Mucosa of rectum (tissue), 2 donors: Measurements from ENCODE around the gene ZNF236.

Experiments
- H3K27ac ChIP-seq, 2 donors: one replicate each; pipeline ENCODE4 v1.7.0; 2013; ENCODE audit warnings: inconsistent platforms in 2 of 2, low read depth in 2 of 2, low read length in 2 of 2
- H3K27me3 ChIP-seq, 2 donors: one replicate each; pipeline ENCODE4 v1.7.0; 2013; ENCODE audit warnings: low read length in 2 of 2; ENCODE audit not compliant: control insufficient read depth in 2 of 2, insufficient read depth in 2 of 2
- H3K36me3 ChIP-seq, 2 donors: one replicate each; pipeline ENCODE4 v1.7.0; 2013; ENCODE audit warnings: low read length in 2 of 2; ENCODE audit not compliant: control insufficient read depth in 2 of 2, insufficient read depth in 2 of 2
- H3K4me1 ChIP-seq, 2 donors: one replicate each; pipeline ENCODE4 v1.7.0; 2013; ENCODE audit warnings: low read length in 2 of 2, mild to moderate bottlenecking in 1 of 2; ENCODE audit not compliant: control insufficient read depth in 2 of 2, insufficient read depth in 2 of 2
- H3K4me3 ChIP-seq, 2 donors: one replicate each; pipeline ENCODE4 v1.7.0; 2013; ENCODE audit warnings: low read length in 2 of 2
- H3K9ac ChIP-seq, 2 donors: one replicate each; pipeline ENCODE4 v1.7.0; 2013; ENCODE audit warnings: low read length in 2 of 2, low read depth in 1 of 2, mild to moderate bottlenecking in 1 of 2
- H3K9me3 ChIP-seq, 2 donors: one replicate each; pipeline ENCODE4 v1.7.0; 2013; ENCODE audit warnings: low read length in 2 of 2; ENCODE audit not compliant: control insufficient read depth in 2 of 2
- donor health status: healthy.
- donor health status: Normal muscosa, but diverticular disease.

The ZNF236 gene

GRCh38 chr18:76977684-76978232 is 155.4 kb downstream of the ZNF236 start:
- Histone ChIP-seq H3K4me3 (peak overlapping the region in 1 of 2 donors; percentile 65), H3K27me3 (no peaks in the 10 kb centered on the region), H3K4me1 (peaks cover 22 to 24% of the 10 kb centered on the region in 2 donors), H3K9me3 (no peaks in the 10 kb centered on the region), H3K9ac (peak overlapping the region; percentile 40 to 63), H3K36me3 (no peaks in the 10 kb centered on the region), H3K27ac (peak overlapping the region; percentile 83 to 94)

GRCh38 chr18:76978616-76979015 is 156.3 kb downstream of the ZNF236 start:
- Histone ChIP-seq H3K9ac (no peak overlapping the region), H3K27me3 (no peaks in the 10 kb centered on the region), H3K27ac (peak overlapping the region; percentile 83 to 94), H3K9me3 (no peaks in the 10 kb centered on the region), H3K4me1 (peaks cover 26 to 29% of the 10 kb centered on the region in 2 donors), H3K36me3 (no peaks in the 10 kb centered on the region), H3K4me3 (no peak overlapping the region)

GRCh38 chr18:76979111-76979751 is 156.9 kb downstream of the ZNF236 start:
- H3K27ac ChIP-seq, result peak overlapping the region in 1 of 2 donors; percentile 94
- H3K9ac ChIP-seq, result no peak overlapping the region
- H3K4me1 ChIP-seq, result peaks cover 26 to 29% of the 10 kb centered on the region in 2 donors
- H3K27me3 ChIP-seq, result no peaks in the 10 kb centered on the region
- H3K4me3 ChIP-seq, result no peak overlapping the region
- no peaks in the 10 kb centered on the region for H3K9me3 ChIP-seq
- H3K36me3 ChIP-seq, result no peaks in the 10 kb centered on the region

GRCh38 chr18:76979906-76980305 is 157.5 kb downstream of the ZNF236 start:
- Histone ChIP-seq H3K9ac (no peak overlapping the region), H3K9me3 (no peaks in the 10 kb centered on the region), H3K4me3 (no peak overlapping the region), H3K27me3 (no peaks in the 10 kb centered on the region), H3K27ac (no peak overlapping the region), H3K4me1 (peaks cover 26 to 29% of the 10 kb centered on the region in 2 donors), H3K36me3 (no peaks in the 10 kb centered on the region)

- no peaks in the 10 kb centered on the region for H3K36me3 ChIP-seq
- H3K27ac ChIP-seq, result peak overlapping the region; percentile 72 to 75
- H3K4me1 ChIP-seq, result peaks cover 26 to 29% of the 10 kb centered on the region in 2 donors
- H3K9me3 ChIP-seq, result no peaks in the 10 kb centered on the region
- no peak overlapping the region for H3K4me3 ChIP-seq
- no peaks in the 10 kb centered on the region for H3K27me3 ChIP-seq
- H3K9ac ChIP-seq, result peak overlapping the region in 1 of 2 donors; percentile 28
Observed at GRCh38 chr18:76980663-76981395, 158.5 kb downstream of the ZNF236 start.

- no peaks in the 10 kb centered on the region for H3K36me3 ChIP-seq
- no peaks in the 10 kb centered on the region for H3K9me3 ChIP-seq
- peak overlapping the region in 1 of 2 donors; percentile 28 for H3K9ac ChIP-seq
- no peaks in the 10 kb centered on the region for H3K27me3 ChIP-seq
- peak overlapping the region in 1 of 2 donors; percentile 26 for H3K4me3 ChIP-seq
- peak overlapping the region; percentile 72 to 75 for H3K27ac ChIP-seq
- peaks cover 26 to 29% of the 10 kb centered on the region in 2 donors for H3K4me1 ChIP-seq
Observed at GRCh38 chr18:76981396-76981968, 159.1 kb downstream of the ZNF236 start.

- Histone ChIP-seq H3K4me1 (peaks cover 22 to 29% of the 10 kb centered on the region in 2 donors), H3K4me3 (peak overlapping the region in 1 of 2 donors; percentile 5), H3K9me3 (no peaks in the 10 kb centered on the region), H3K27me3 (no peaks in the 10 kb centered on the region), H3K36me3 (no peaks in the 10 kb centered on the region), H3K9ac (no peak overlapping the region), H3K27ac (peak overlapping the region; percentile 72 to 75)
Observed at GRCh38 chr18:76982038-76982437, 159.7 kb downstream of the ZNF236 start.

GRCh38 chr18:76982841-76983583 is 160.7 kb downstream of the ZNF236 start:
- Histone ChIP-seq H3K9ac (peak overlapping the region in 1 of 2 donors; percentile 47), H3K36me3 (no peaks in the 10 kb centered on the region), H3K27me3 (no peaks in the 10 kb centered on the region), H3K4me1 (peaks cover 17 to 22% of the 10 kb centered on the region in 2 donors), H3K27ac (no peak overlapping the region), H3K9me3 (no peaks in the 10 kb centered on the region), H3K4me3 (peak overlapping the region; percentile 47 to 59)

GRCh38 chr18:76983613-76984051 is 161.3 kb downstream of the ZNF236 start:
- H3K4me3 ChIP-seq, result no peak overlapping the region
- no peaks in the 10 kb centered on the region for H3K36me3 ChIP-seq
- no peak overlapping the region for H3K27ac ChIP-seq
- no peaks in the 10 kb centered on the region for H3K9me3 ChIP-seq
- no peaks in the 10 kb centered on the region for H3K27me3 ChIP-seq
- peaks cover 14 to 16% of the 10 kb centered on the region in 2 donors for H3K4me1 ChIP-seq
- no peak overlapping the region for H3K9ac ChIP-seq
